Lower leg skin (tissue), 3 donors: Measurements from ENCODE around the gene ALX4.

ENCODE experiments used
- CTCF ChIP-seq, 3 donors: fragments of 450-650 bp; IDR thresholded peaks; one replicate each; pipeline ENCODE4 v1.5.1; 2016; ENCODE audit warnings: antibody characterized with exemption in 3 of 3, mild to moderate bottlenecking in 3 of 3, moderate library complexity in 2 of 3
- POLR2A ChIP-seq, 2 donors: fragments of 450-650 bp; IDR thresholded peaks; one replicate each; pipeline ENCODE4 v1.6.1; 2016 to 2017; ENCODE audit warnings: antibody characterized with exemption in 2 of 2, mild to moderate bottlenecking in 1 of 2, moderate library complexity in 1 of 2

- TF ChIP-seq CTCF (IDR thresholded peaks at IDR 0.05) (no peak), POLR2A (IDR thresholded peaks at IDR 0.05) (no peak)
Measured at GRCh38 chr11:44343778-44344422, 34.0 kb upstream of the ALX4 start.
